Spleen (tissue), 11 donors: ENCODE results near the gene GPR3. TPM values are rescaled to one million over a fixed set of nuclear protein-coding genes. Genes with fewer than 3 reads are reported as not detected.
"Not testable (repeated sequence)": the region's sequence is repeated elsewhere in the genome, so short reads cannot be mapped to it uniquely, and the experiment has no call there.

Source experiments
- DNase-seq: peaks from one replicate; pipeline ENCODE4 v3.0.0-alpha.2; 2020
- H3K27ac ChIP-seq, 8 donors: fragments of 200-600 bp; sonication (generic) in 7 of 8; 1 replicate in 4 of 8; 2 replicates in 4 of 8; pipeline versions ENCODE4 v1.5.0 to v1.8.0; 2016 to 2021; ENCODE audit warnings: inconsistent platforms in 4 of 8, mild to moderate bottlenecking in 4 of 8, moderate library complexity in 1 of 8
- H3K27me3 ChIP-seq, 7 donors: fragments of 200-600 bp; sonication (generic) in 6 of 7; replicated peaks in 1 of 7; 1 replicate in 4 of 7; 2 replicates in 3 of 7; pipeline versions ENCODE4 v1.5.0 to v1.8.0; 2016 to 2021; ENCODE audit warnings: inconsistent platforms in 3 of 7, mild to moderate bottlenecking in 1 of 7
- H3K36me3 ChIP-seq, 6 donors: fragments of 200-600 bp; sonication (generic) in 5 of 6; 1 replicate in 4 of 6; 2 replicates in 2 of 6; pipeline versions ENCODE4 v1.5.0 to v1.8.0; 2016 to 2021; ENCODE audit warnings: inconsistent platforms in 2 of 6
- H3K4me1 ChIP-seq, 6 donors: fragments of 200-600 bp; sonication (generic) in 5 of 6; 1 replicate in 3 of 6; 2 replicates in 3 of 6; pipeline versions ENCODE4 v1.5.0 to v1.8.0; 2016 to 2021; ENCODE audit warnings: inconsistent platforms in 3 of 6
- H3K4me3 ChIP-seq, 8 donors: fragments of 200-600 bp; sonication (generic) in 7 of 8; 1 replicate in 4 of 8; 2 replicates in 4 of 8; pipeline versions ENCODE4 v1.5.0 to v1.8.0; 2016 to 2021; ENCODE audit warnings: inconsistent platforms in 4 of 8, mild to moderate bottlenecking in 4 of 8, moderate library complexity in 2 of 8
- H3K9me3 ChIP-seq, 8 donors: fragments of 200-600 bp; sonication (generic) in 7 of 8; 1 replicate in 4 of 8; 2 replicates in 4 of 8; pipeline versions ENCODE4 v1.5.0 to v1.8.0; 2016 to 2021; ENCODE audit warnings: inconsistent platforms in 4 of 8
- CTCF ChIP-seq, 11 experiments: fragments of 200-600 bp in 7 of 11; fragments of 450-650 bp in 4 of 11; sonication (generic) in 4 of 11; IDR thresholded peaks in 8 of 11; conservative IDR thresholded peaks in 3 of 11; 1 replicate in 7 of 11; 2 replicates in 4 of 11; pipeline versions ENCODE4 v1.4.0 to v1.8.0; 2016 to 2021; ENCODE audit warnings: antibody characterized with exemption in 11 of 11, inconsistent platforms in 4 of 11, mild to moderate bottlenecking in 1 of 11
- POLR2A ChIP-seq, 3 donors: fragments of 450-650 bp; IDR thresholded peaks; one replicate each; pipeline ENCODE4 v1.5.1; 2017; ENCODE audit warnings: antibody characterized with exemption in 3 of 3, mild to moderate bottlenecking in 1 of 3
- POLR2AphosphoS5 ChIP-seq, 3 donors: sonication (generic); formaldehyde crosslinking; IDR thresholded peaks; one replicate each; pipeline ENCODE4 v1.5.1; 2017; ENCODE audit warnings: antibody characterized with exemption in 3 of 3
- WGBS, 5 donors: extraction: QIAGEN DNeasy Blood & Tissue Kit in 3 of 5; methylation state at CpG; one replicate each; pipeline versions ENCODE4 v1.1.5 to v1.1.7; 2013 to 2018; 5-methylcytosine and 5-hydroxymethylcytosine counted together
- intact Hi-C: fragments of 100-400 bp; cut with DNase I; formaldehyde crosslinking; loops from one replicate; pipeline ENCODE4 v1.15.0; 2023; ENCODE audit warnings: low total_unique reads
- polyA plus RNA-seq, 3 donors: library from polyadenylated mRNA; stranded (reverse); fragments of 200-250 nt; gene quantifications; one replicate each; pipeline ENCODE4 v1.2.1, GENCODE V29; 2013
- total RNA-seq, 7 donors: library from RNA; depleted of rRNA in 3 of 7; stranded (reverse); fragments of >200 nt in 3 of 7; fragmentation: NEBNext Ultra II Directional in 4 of 7; extraction: Animal tissue kit (Norgen Biotek cat#: 25700) in 4 of 7; gene quantifications; one replicate each; pipeline versions ENCODE4 v1.1.0 to v1.2.1, GENCODE V29; 2016 to 2021
- donor health status: healthy with polysubstance abuse.
- donor health status: DM: no; HTN: no; CAD: no; lungs with moderate emphysema.
- donor health status: DM: no; HTN: no; CAD: no.
- donor health status: Bipolar disorder and iron deficiency.
- donor health status: healthy.
- donor health status: DM: no; HTN: no; CAD: no.
- donor health status: DM: yes; HTN: yes; CAD: no.

The GPR3 gene
- total and polyA plus RNA-seq, 10 donors = 0.05 to 0.40 (median 0.16) TPM; not detected in 4

- H3K4me3 ChIP-seq = peak overlapping the region in 4 of 8 donors; percentile 17 to 45 (median 19)
- WGBS, 5 donors = 18 to 37% (median 26%) methylated on average over 16 to 17 of the region's 17 CpGs
- H3K9me3 ChIP-seq = no peaks in the 10 kb centered on the region
- H3K27ac ChIP-seq = peak overlapping the region; percentile 39 to 90 (median 74)
- H3K27me3 ChIP-seq = no peaks in the 10 kb centered on the region
- TF ChIP-seq CTCF (IDR thresholded peaks at IDR 0.05 in 8 of 11, conservative IDR thresholded peaks at IDR 0.05 in 3 of 11) (no peak), POLR2AphosphoS5 (IDR thresholded peaks at IDR 0.05) (peak in 1 of 3 donors; percentile 43), POLR2A (IDR thresholded peaks at IDR 0.05) (no peak)
- peaks cover 58 to 100% (median 88%) of the 10 kb centered on the region in 6 donors for H3K4me1 ChIP-seq
- H3K36me3 ChIP-seq = peaks cover 0 to 52% (median 19%) of the 10 kb centered on the region in 6 donors
- intact Hi-C loops = loop anchor here (10.0 kb wide), 1 partner anchor 46 kb away; no protein-coding TSS in a partner anchor
- DNase-seq = no peak
Observed at GRCh38 chr1:27428316-27429028, 36.0 kb downstream of the GPR3 start.

GRCh38 chr1:27429029-27429425 is 36.6 kb downstream of the GPR3 start:
- intact Hi-C loops = loop anchor here (10.0 kb wide), 1 partner anchor 46 kb away; no protein-coding TSS in a partner anchor
- H3K4me3 ChIP-seq = peak overlapping the region in 2 of 8 donors; percentile 17 to 45
- no peak for DNase-seq
- peaks cover 0 to 47% (median 19%) of the 10 kb centered on the region in 6 donors for H3K36me3 ChIP-seq
- no peaks in the 10 kb centered on the region for H3K9me3 ChIP-seq
- H3K27me3 ChIP-seq = no peaks in the 10 kb centered on the region
- H3K27ac ChIP-seq = peak overlapping the region; percentile 49 to 90 (median 79)
- WGBS, 5 donors = 16 to 38% (median 20%) methylated on average over 2 of the region's 2 CpGs
- H3K4me1 ChIP-seq = peaks cover 63 to 100% (median 89%) of the 10 kb centered on the region in 6 donors
- TF ChIP-seq POLR2AphosphoS5 (IDR thresholded peaks at IDR 0.05) (no peak), POLR2A (IDR thresholded peaks at IDR 0.05) (no peak), CTCF (IDR thresholded peaks at IDR 0.05 in 8 of 11, conservative IDR thresholded peaks at IDR 0.05 in 3 of 11) (no peak)

GRCh38 chr1:27430903-27431600 is 38.6 kb downstream of the GPR3 start:
- H3K4me3 ChIP-seq = peak overlapping the region in 2 of 8 donors; percentile 5 to 22
- WGBS, 5 donors = 0 to 2% (median 0%) methylated on average over 1 of the region's 1 CpG
- TF ChIP-seq POLR2A (IDR thresholded peaks at IDR 0.05) = no peak
- peak in 1 of 3 donors; percentile 60 for TF ChIP-seq POLR2AphosphoS5 (IDR thresholded peaks at IDR 0.05)
- no peak for TF ChIP-seq CTCF (IDR thresholded peaks at IDR 0.05 in 8 of 11, conservative IDR thresholded peaks at IDR 0.05 in 3 of 11)
- H3K36me3 ChIP-seq = peaks cover 0 to 27% (median 11%) of the 10 kb centered on the region in 6 donors
- intact Hi-C loops = no loop called here
- DNase-seq = no peak
- H3K27ac ChIP-seq = peak overlapping the region; percentile 49 to 90 (median 79)
- no peaks in the 10 kb centered on the region for H3K9me3 ChIP-seq
- H3K27me3 ChIP-seq = no peaks in the 10 kb centered on the region
- peaks cover 72 to 100% (median 98%) of the 10 kb centered on the region in 6 donors for H3K4me1 ChIP-seq

GRCh38 chr1:27431601-27431940 is 39.1 kb downstream of the GPR3 start:
- WGBS, 5 donors = 74 to 86% (median 81%) methylated on average over 2 of the region's 2 CpGs
- intact Hi-C loops = no loop called here
- TF ChIP-seq POLR2AphosphoS5 (IDR thresholded peaks at IDR 0.05) (no peak), CTCF (IDR thresholded peaks at IDR 0.05 in 8 of 11, conservative IDR thresholded peaks at IDR 0.05 in 3 of 11) (no peak), POLR2A (IDR thresholded peaks at IDR 0.05) (no peak)
- Histone ChIP-seq H3K27me3 (no peaks in the 10 kb centered on the region), H3K9me3 (no peaks in the 10 kb centered on the region), H3K4me3 (no peak overlapping the region), H3K4me1 (peaks cover 72 to 100% (median 98%) of the 10 kb centered on the region in 6 donors), H3K27ac (peak overlapping the region; percentile 1 to 90 (median 79)), H3K36me3 (peaks cover 0 to 22% (median 9%) of the 10 kb centered on the region in 6 donors)
- DNase-seq = no peak

DNA sequence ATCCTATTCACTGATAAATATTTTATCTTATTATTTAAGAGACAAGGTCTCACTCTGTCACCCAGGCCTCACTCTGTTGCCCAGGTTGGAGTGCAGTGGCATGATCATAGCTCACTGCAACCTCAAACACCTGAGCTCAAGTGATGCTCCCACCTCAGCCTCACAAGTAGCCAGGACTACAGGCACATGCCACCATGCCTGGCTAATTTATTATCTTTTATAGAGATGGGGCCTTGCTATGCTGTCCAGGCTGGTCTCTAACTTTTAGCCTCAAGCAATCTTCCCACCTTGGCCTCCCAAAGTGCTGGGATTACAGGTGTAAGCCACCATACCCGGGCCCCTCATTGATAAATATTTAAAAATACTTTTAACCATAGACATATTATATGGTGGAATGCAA is 40.3 kb downstream of the GPR3 start:
- 92 to 100% (median 93%) methylated on average over 1 of the region's 1 CpG for WGBS, 5 donors
- peak overlapping the region in 6 of 8 donors; percentile 2 to 90 (median 86) for H3K27ac ChIP-seq

More for the DNA sequence above, 40.3 kb downstream of the GPR3 start:
- H3K4me3 ChIP-seq, H3K27me3 ChIP-seq, H3K9me3 ChIP-seq, intact Hi-C loops, DNase-seq: not testable (repeated sequence)
- peaks cover 0 to 10% (median 3%) of the 10 kb centered on the region in 6 donors for H3K36me3 ChIP-seq
- H3K4me1 ChIP-seq = peaks cover 72 to 100% (median 98%) of the 10 kb centered on the region in 6 donors
